Smooth muscle cell (in vitro differentiated cells): ENCODE results near the gene RPP25. TPM values are rescaled to one million over a fixed set of nuclear protein-coding genes. Genes with fewer than 3 reads are reported as not detected.

Source experiments
- DNase-seq: peaks from one replicate; lab custom pipeline; 2025; ENCODE audit not compliant: unreplicated experiment; lab: John Stamatoyannopoulos, UW
- H2AFZ ChIP-seq: fragments of 200-600 bp; sonication (generic); 2 replicates; pipeline ENCODE4 v1.6.0; 2016; ENCODE audit warnings: antibody characterized with exemption, low read depth, mild to moderate bottlenecking
- H3F3A ChIP-seq: fragments of 200-600 bp; sonication (generic); 2 replicates; pipeline ENCODE4 v1.6.0; 2017; ENCODE audit warnings: antibody characterized with exemption, low read depth
- H3K27ac ChIP-seq: fragments of 200-600 bp; sonication (generic); 2 replicates; pipeline ENCODE4 v1.5.1; 2016; ENCODE audit warnings: low read depth, mild to moderate bottlenecking
- H3K27me3 ChIP-seq: fragments of 200-600 bp; sonication (generic); 2 replicates; pipeline ENCODE4 v1.6.1; 2016; ENCODE audit warnings: low read depth, mild to moderate bottlenecking
- H3K36me3 ChIP-seq: fragments of 200-600 bp; sonication (generic); 2 replicates; pipeline ENCODE4 v1.5.1; 2016; ENCODE audit warnings: low read depth
- H3K4me1 ChIP-seq: fragments of 200-600 bp; sonication (generic); 2 replicates; pipeline ENCODE4 v1.5.1; 2016; ENCODE audit warnings: low read depth
- H3K4me2 ChIP-seq: fragments of 200-600 bp; sonication (generic); 2 replicates; pipeline ENCODE4 v1.6.0; 2016; ENCODE audit warnings: mild to moderate bottlenecking
- H3K4me3 ChIP-seq: fragments of 200-600 bp; sonication (generic); 2 replicates; pipeline ENCODE4 v1.5.1; 2016; ENCODE audit warnings: mild to moderate bottlenecking
- H3K79me2 ChIP-seq: fragments of 200-600 bp; sonication (generic); 2 replicates; pipeline ENCODE4 v1.6.0; 2016; ENCODE audit warnings: low read depth, mild to moderate bottlenecking
- H3K9ac ChIP-seq: fragments of 200-600 bp; sonication (generic); 2 replicates; pipeline ENCODE4 v1.6.0; 2016; ENCODE audit warnings: low read depth
- H3K9me3 ChIP-seq: fragments of 200-600 bp; sonication (generic); replicated peaks from 2 replicates; pipeline ENCODE4 v1.5.1; 2016; ENCODE audit warnings: low read depth
- H4K20me1 ChIP-seq: fragments of 200-600 bp; sonication (generic); 2 replicates; pipeline ENCODE4 v1.6.0; 2016; ENCODE audit warnings: low read depth
- WGBS: methylation state at CpG from one replicate; pipeline ENCODE4 v1.1.7; 2016; ENCODE audit warnings: low lambda C conversion rate; 5-methylcytosine and 5-hydroxymethylcytosine counted together
- polyA plus RNA-seq: library from polyadenylated mRNA; unstranded; fragments of >200 nt; fragmentation: Nextera tagmentation; extraction: Ambion mirVana; gene quantifications from 2 replicates; pipeline ENCODE4 v1.2.1, GENCODE V29; 2016
- total RNA-seq: library from RNA; depleted of rRNA; stranded (reverse); fragments of >200 nt; gene quantifications from 2 replicates; pipeline ENCODE4 v1.2.3, GENCODE V29; 2014
- TF ChIP-seq, protein P1 (sequence below): fragments of 200-600 bp; sonication (generic); IDR thresholded peaks from 2 replicates; pipeline ENCODE4 v1.5.1; 2017; ENCODE audit warnings: borderline replicate concordance, mild to moderate bottlenecking, antibody characterized with exemption; ENCODE audit not compliant: insufficient read depth, poor library complexity, severe bottlenecking

Gene RPP25, protein sequence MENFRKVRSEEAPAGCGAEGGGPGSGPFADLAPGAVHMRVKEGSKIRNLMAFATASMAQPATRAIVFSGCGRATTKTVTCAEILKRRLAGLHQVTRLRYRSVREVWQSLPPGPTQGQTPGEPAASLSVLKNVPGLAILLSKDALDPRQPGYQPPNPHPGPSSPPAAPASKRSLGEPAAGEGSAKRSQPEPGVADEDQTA
- total RNA-seq, result 5.5 and 8.7 TPM in 2 replicates
- polyA plus RNA-seq, result 24.0 and 26.2 TPM in 2 replicates

DNA sequence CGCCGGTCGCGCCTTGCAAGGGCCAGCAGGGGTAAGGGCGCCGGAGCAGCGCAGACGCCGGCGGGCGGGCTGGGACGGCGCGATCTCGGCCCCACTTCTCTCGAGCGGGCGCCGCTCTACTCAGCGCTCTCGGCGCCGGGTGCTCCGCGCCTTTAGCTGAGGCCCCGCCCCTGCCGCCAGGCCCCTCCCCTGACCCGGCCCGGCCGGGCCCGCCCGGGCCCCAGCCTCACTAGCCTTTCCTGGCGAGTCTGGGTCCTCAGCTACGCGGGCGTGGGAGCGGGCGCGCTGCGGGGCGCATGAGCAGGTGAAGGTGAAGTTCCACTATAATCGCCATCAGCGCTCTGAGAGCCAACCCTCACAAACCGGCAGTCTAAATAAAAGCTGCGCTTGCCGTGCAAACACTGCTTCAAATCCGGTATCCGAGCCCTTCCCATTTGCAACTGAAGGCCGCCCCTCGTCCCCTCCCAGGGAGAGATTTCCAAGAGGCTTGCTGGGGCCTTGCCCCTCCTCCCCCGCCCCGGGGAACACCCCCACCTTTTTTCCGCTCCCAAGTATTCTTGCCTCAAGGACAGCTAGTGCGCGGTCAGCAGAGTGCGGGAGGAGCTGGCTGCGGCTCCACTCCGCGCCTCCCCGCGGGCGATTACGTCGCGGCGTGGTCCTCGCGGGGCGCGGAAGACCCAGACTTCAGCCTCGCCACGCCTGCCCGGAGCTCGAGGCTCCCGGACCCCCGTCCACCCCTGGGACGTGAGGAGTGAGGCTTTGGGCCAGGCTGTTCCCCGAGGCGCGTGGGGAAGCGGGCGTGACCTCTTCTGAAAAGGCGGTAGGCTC lies at the start of gene RPP25:
TSS of gene RPP25 (minus strand) at position 125 of the 828 bp plus-strand sequence. CDS start 189 bp downstream, outside the sequence.
- TF ChIP-seq, protein P1, sequence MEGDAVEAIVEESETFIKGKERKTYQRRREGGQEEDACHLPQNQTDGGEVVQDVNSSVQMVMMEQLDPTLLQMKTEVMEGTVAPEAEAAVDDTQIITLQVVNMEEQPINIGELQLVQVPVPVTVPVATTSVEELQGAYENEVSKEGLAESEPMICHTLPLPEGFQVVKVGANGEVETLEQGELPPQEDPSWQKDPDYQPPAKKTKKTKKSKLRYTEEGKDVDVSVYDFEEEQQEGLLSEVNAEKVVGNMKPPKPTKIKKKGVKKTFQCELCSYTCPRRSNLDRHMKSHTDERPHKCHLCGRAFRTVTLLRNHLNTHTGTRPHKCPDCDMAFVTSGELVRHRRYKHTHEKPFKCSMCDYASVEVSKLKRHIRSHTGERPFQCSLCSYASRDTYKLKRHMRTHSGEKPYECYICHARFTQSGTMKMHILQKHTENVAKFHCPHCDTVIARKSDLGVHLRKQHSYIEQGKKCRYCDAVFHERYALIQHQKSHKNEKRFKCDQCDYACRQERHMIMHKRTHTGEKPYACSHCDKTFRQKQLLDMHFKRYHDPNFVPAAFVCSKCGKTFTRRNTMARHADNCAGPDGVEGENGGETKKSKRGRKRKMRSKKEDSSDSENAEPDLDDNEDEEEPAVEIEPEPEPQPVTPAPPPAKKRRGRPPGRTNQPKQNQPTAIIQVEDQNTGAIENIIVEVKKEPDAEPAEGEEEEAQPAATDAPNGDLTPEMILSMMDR, result no peak
- peak within 1 kb of the TSS; percentile 96 for H3K4me2 ChIP-seq
- peaks cover 19% of the 10 kb centered on the region for H4K20me1 ChIP-seq
- no peaks in the 10 kb centered on the region for H3K79me2 ChIP-seq
- H3K36me3 ChIP-seq, result no peaks in the 10 kb centered on the region
- peaks cover 23% of the 10 kb centered on the region for H3K4me1 ChIP-seq
- H3K9ac ChIP-seq, result peak within 1 kb of the TSS; percentile 67
- peak within 1 kb of the TSS; percentile 80 for H2AFZ ChIP-seq
- no peaks in the 10 kb centered on the region for H3K9me3 ChIP-seq
- H3K27ac ChIP-seq, result peak within 1 kb of the TSS; percentile 81
- peak; percentile 92 for DNase-seq
- peaks cover 6% of the 10 kb centered on the region for H3K27me3 ChIP-seq
- WGBS, result under 1% methylated on average over 60 of the region's 83 CpGs
- peaks cover 14% of the 10 kb centered on the region for H3F3A ChIP-seq
- peak within 1 kb of the TSS; percentile 60 for H3K4me3 ChIP-seq

DNA sequence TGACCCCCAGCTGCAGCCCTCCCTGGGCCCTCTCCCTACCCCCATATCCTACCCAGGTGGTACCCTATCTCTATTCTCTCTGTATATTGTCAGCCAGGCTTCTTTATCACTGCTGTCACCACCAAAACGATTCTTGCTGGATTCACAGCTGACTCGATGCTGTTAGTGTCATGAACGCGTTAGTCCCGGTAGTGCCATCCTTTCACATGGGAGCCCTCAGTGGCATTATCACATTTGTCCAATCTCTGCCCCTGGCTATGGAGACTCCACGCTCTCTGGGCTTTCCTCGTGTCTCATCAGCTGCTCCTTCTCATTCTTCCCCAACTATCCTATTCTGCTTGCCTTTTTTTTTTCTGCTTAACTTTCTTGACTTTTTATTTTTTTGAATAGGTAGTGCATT lies 45.8 kb upstream of the RPP25 start:
- no peak overlapping the region for H3K9ac ChIP-seq
- DNase-seq, result no peak
- H2AFZ ChIP-seq, result no peak overlapping the region
- H3K36me3 ChIP-seq, result no peaks in the 10 kb centered on the region
- H3K4me1 ChIP-seq, result no peaks in the 10 kb centered on the region
- H3K27ac ChIP-seq, result no peak overlapping the region
- no peaks in the 10 kb centered on the region for H4K20me1 ChIP-seq
- no peaks in the 10 kb centered on the region for H3K9me3 ChIP-seq
- no peaks in the 10 kb centered on the region for H3K27me3 ChIP-seq
- WGBS, result 79% methylated on average over 7 of the region's 7 CpGs
- no peak overlapping the region for H3K4me2 ChIP-seq
- TF ChIP-seq, protein P1, result no peak
- no peaks in the 10 kb centered on the region for H3F3A ChIP-seq
- no peaks in the 10 kb centered on the region for H3K79me2 ChIP-seq
- no peak overlapping the region for H3K4me3 ChIP-seq

DNA sequence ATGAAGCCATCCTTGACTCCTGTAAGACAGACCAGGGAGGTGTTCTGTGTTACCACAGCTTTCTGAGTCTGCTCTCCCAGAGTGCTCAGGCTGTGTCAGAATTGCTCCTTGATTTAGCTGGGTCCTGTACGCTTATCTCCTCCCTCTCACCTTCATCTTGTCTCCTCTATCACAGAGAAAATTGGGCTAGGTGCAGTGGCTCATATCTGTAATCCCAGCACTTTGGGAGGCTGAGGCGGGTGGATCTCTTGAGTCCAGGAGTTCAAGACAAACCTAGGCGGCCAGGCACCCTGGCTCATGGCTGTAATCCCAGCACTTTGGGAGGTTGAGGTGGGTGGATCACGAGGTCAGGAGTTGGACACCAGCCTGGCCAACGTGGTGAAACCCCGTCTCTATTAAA lies 44.7 kb upstream of the RPP25 start:
- Histone ChIP-seq H3K36me3 (no peaks in the 10 kb centered on the region), H3K4me2 (no peak overlapping the region), H2AFZ (no peak overlapping the region), H3K79me2 (no peaks in the 10 kb centered on the region), H3K4me1 (no peaks in the 10 kb centered on the region), H3K27me3 (peaks cover 10% of the 10 kb centered on the region), H3F3A (no peaks in the 10 kb centered on the region), H4K20me1 (no peaks in the 10 kb centered on the region), H3K4me3 (no peak overlapping the region), H3K9ac (no peak overlapping the region), H3K9me3 (no peaks in the 10 kb centered on the region), H3K27ac (no peak overlapping the region)
- no peak for DNase-seq
- TF ChIP-seq, protein P1, result no peak
- 97% methylated on average over 6 of the region's 6 CpGs for WGBS
